Kidney (tissue), 14 donors: ENCODE measurements around the gene DEPDC1. TPM values are rescaled to one million over a fixed set of nuclear protein-coding genes. Genes with fewer than 3 reads are reported as not detected.
"Not testable (repeated sequence)": the region's sequence is repeated elsewhere in the genome, so short reads cannot be mapped to it uniquely, and the experiment has no call there.

Experiments used
- DNase-seq, 5 donors: peaks; one replicate each; pipeline ENCODE4 v3.0.0-alpha.2; 2013 to 2020
- FAIRE-seq: peaks from 2 replicates; lab custom pipeline; 2012; peaks lifted over from hg19 to GRCh38; lab: Jason Lieb, UNC
- H3K27ac ChIP-seq, 2 donors: one replicate each; pipeline ENCODE4 v1.7.0; 2013; ENCODE audit warnings: low read depth in 2 of 2, low read length in 2 of 2, inconsistent platforms in 1 of 2
- H3K27me3 ChIP-seq: one replicate; pipeline ENCODE4 v1.7.1; 2013; ENCODE audit warnings: low read length, inconsistent platforms; ENCODE audit not compliant: control insufficient read depth, insufficient read depth
- H3K36me3 ChIP-seq, 3 donors: one replicate each; pipeline versions ENCODE4 v1.7.0 to v1.7.1; 2013; ENCODE audit warnings: low read length in 3 of 3, control low read depth in 1 of 3, inconsistent platforms in 1 of 3; ENCODE audit not compliant: insufficient read depth in 3 of 3, control insufficient read depth in 2 of 3
- H3K4me1 ChIP-seq, 3 donors: one replicate each; pipeline versions ENCODE4 v1.7.0 to v1.7.1; 2013; ENCODE audit warnings: low read length in 3 of 3, inconsistent platforms in 1 of 3, low read depth in 1 of 3; ENCODE audit not compliant: control insufficient read depth in 2 of 3, insufficient read depth in 2 of 3
- H3K4me3 ChIP-seq, 3 donors: one replicate each; pipeline versions ENCODE4 v1.7.0 to v1.8.1; 2013; ENCODE audit warnings: low read length in 3 of 3, control low read depth in 1 of 3, inconsistent platforms in 1 of 3
- H3K9ac ChIP-seq, 3 donors: one replicate each; pipeline versions ENCODE4 v1.7.0 to v1.7.1; 2013; ENCODE audit warnings: low read length in 3 of 3, control low read depth in 1 of 3, inconsistent platforms in 1 of 3
- H3K9me3 ChIP-seq, 3 donors: one replicate each; pipeline versions ENCODE4 v1.7.0 to v1.7.1; 2013; ENCODE audit warnings: low read length in 3 of 3, control low read depth in 1 of 3, inconsistent platforms in 1 of 3; ENCODE audit not compliant: control insufficient read depth in 2 of 3, insufficient read depth in 1 of 3
- CTCF ChIP-seq: IDR thresholded peaks from 3 replicates; pipeline ENCODE4 v1.5.1; 2012; ENCODE audit warnings: mild to moderate bottlenecking, moderate library complexity, borderline replicate concordance; ENCODE audit not compliant: insufficient read depth; ENCODE audit errors: extremely low read depth
- intact Hi-C: fragments of 100-400 bp; cut with DNase I; formaldehyde crosslinking; loops from one replicate; pipeline ENCODE4 v1.11.1; 2022
- polyA plus RNA-seq: library from polyadenylated mRNA; stranded (reverse); fragments of 350-450 nt; fragmentation: Illumina TruSeq; extraction: RNeasy Lipid Tissue Mini Kit (QIAGEN cat#74804); gene quantifications from one replicate; pipeline ENCODE4 v1.2.3, GENCODE V29; 2014; ENCODE audit warnings: low read depth, low replicate concordance; ENCODE audit not compliant: insufficient read depth
- total RNA-seq: library from RNA; stranded (reverse); fragmentation: NEBNext Ultra II Directional; extraction: Animal tissue kit (Norgen Biotek cat#: 25700); gene quantifications from one replicate; pipeline ENCODE4 v1.2.1, GENCODE V29; 2021
- donor health status: control.
- donor health status: control.
- donor health status: control.
- donor health status: control.
- donor health status: control.
- donor health status: DM: yes; HTN: yes; CAD: no.
- donor health status: Normal renal cell carcinoma (clear cell type).

Gene DEPDC1
- total and polyA plus RNA-seq, 2 donors from 2014 or later, result 0.63 TPM; not detected in 1

GRCh38 chr1:68484618-68485017, 12.3 kb downstream of the DEPDC1 start:
- FAIRE-seq (no peak), DNase-seq (no peak)
- intact Hi-C loops, result no loop called here
- Histone ChIP-seq H3K9me3 (no peaks in the 10 kb centered on the region), H3K4me1 (no peaks in the 10 kb centered on the region), H3K36me3 (no peaks in the 10 kb centered on the region), H3K9ac (no peak overlapping the region), H3K27ac (no peak overlapping the region), H3K4me3 (no peak overlapping the region), H3K27me3 (no peaks in the 10 kb centered on the region)
- TF ChIP-seq CTCF, result no peak

GRCh38 chr1:68481041-68481440, 15.8 kb downstream of the DEPDC1 start:
- Histone ChIP-seq H3K4me3 (no peak overlapping the region), H3K27me3 (no peaks in the 10 kb centered on the region), H3K9ac (no peak overlapping the region), H3K9me3 (no peaks in the 10 kb centered on the region), H3K4me1 (no peaks in the 10 kb centered on the region), H3K27ac (no peak overlapping the region), H3K36me3 (peaks cover 0 to 2% (median 0%) of the 10 kb centered on the region in 3 donors)
- no peak for DNase-seq
- no peak for FAIRE-seq
- TF ChIP-seq CTCF, result no peak
- intact Hi-C loops, result no loop called here

- Histone ChIP-seq H3K9me3 (no peaks in the 10 kb centered on the region), H3K4me1 (no peaks in the 10 kb centered on the region), H3K27me3 (no peaks in the 10 kb centered on the region), H3K27ac (no peak overlapping the region), H3K4me3 (no peak overlapping the region), H3K36me3 (peaks cover 0 to 2% (median 0%) of the 10 kb centered on the region in 3 donors), H3K9ac (no peak overlapping the region)
- peak in 4 of 5 donors; percentile 17 to 69 (median 42) for DNase-seq
- FAIRE-seq, result no peak
- intact Hi-C loops, result no loop called here
- no peak for TF ChIP-seq CTCF
These were observed 17.4 kb downstream of the DEPDC1 start for GRCh38 chr1:68479501-68479900.

- H3K9ac ChIP-seq, result no peak overlapping the region
- no peak overlapping the region for H3K4me3 ChIP-seq
- H3K9me3 ChIP-seq, result no peaks in the 10 kb centered on the region
- peaks cover 0 to 2% (median 0%) of the 10 kb centered on the region in 3 donors for H3K36me3 ChIP-seq
- H3K27me3 ChIP-seq, result no peaks in the 10 kb centered on the region
- no peaks in the 10 kb centered on the region for H3K4me1 ChIP-seq
- H3K27ac ChIP-seq, result no peak overlapping the region
- intact Hi-C loops, result no loop called here
- DNase-seq, result no peak
- FAIRE-seq, result no peak
- no peak for TF ChIP-seq CTCF
These were observed 18.2 kb downstream of the DEPDC1 start for GRCh38 chr1:68478662-68479061.

- H3K36me3 ChIP-seq, H3K4me1 ChIP-seq, FAIRE-seq, DNase-seq, intact Hi-C loops, H3K9ac ChIP-seq, H3K9me3 ChIP-seq, H3K27ac ChIP-seq, H3K4me3 ChIP-seq, H3K27me3 ChIP-seq: not testable (repeated sequence)
These were observed 20.3 kb downstream of the DEPDC1 start for GRCh38 chr1:68476626-68477025.
